Epithelial cell of esophagus (primary cell): ENCODE data around the gene SCN5A.

ENCODE experiments used
- DNase-seq: peaks from one replicate; pipeline ENCODE4 v3.0.0; 2010; ENCODE audit warnings: low read depth
- H3K4me3 ChIP-seq: 2 replicates; pipeline ENCODE4 v1.5.1; 2011; ENCODE audit warnings: mild to moderate bottlenecking, low read length, control low read depth
- CTCF ChIP-seq: IDR thresholded peaks from 2 replicates; pipeline ENCODE4 v1.5.1; 2011; ENCODE audit warnings: low read depth, mild to moderate bottlenecking, low read length, control low read depth, inconsistent platforms; ENCODE audit not compliant: insufficient read depth; ENCODE audit errors: missing control alignments

Gene SCN5A

GRCh38 chr3:38545550-38545949, 103.9 kb downstream of the SCN5A start:
- DNase-seq, result no peak
- H3K4me3 ChIP-seq, result no peak overlapping the region
- TF ChIP-seq CTCF, result no peak

- no peak for TF ChIP-seq CTCF
- DNase-seq, result no peak
Measured at GRCh38 chr3:38544926-38545325, 104.6 kb downstream of the SCN5A start.

GRCh38 chr3:38543586-38543985, 105.9 kb downstream of the SCN5A start:
- no peak for DNase-seq
- no peak for TF ChIP-seq CTCF
- no peak overlapping the region for H3K4me3 ChIP-seq

More at GRCh38 chr3:38544926-38545325, 104.6 kb downstream of the SCN5A start:
- no peak overlapping the region for H3K4me3 ChIP-seq

GRCh38 chr3:38542401-38543298, 106.8 kb downstream of the SCN5A start:
- no peak overlapping the region for H3K4me3 ChIP-seq
- TF ChIP-seq CTCF, result no peak
- DNase-seq, result no peak

- DNase-seq, result no peak
- no peak overlapping the region for H3K4me3 ChIP-seq
- TF ChIP-seq CTCF, result no peak
Measured at GRCh38 chr3:38541806-38542205, 107.7 kb downstream of the SCN5A start.

GRCh38 chr3:38538773-38539353, 110.6 kb downstream of the SCN5A start:
- DNase-seq, result no peak
- H3K4me3 ChIP-seq, result no peak overlapping the region
- no peak for TF ChIP-seq CTCF
